ENCODE results near the gene DACH1. TPM values are rescaled to one million over a fixed set of nuclear protein-coding genes. Genes with fewer than 3 reads are reported as not detected.
"Not testable (repeated sequence)": the region's sequence is repeated elsewhere in the genome, so short reads cannot be mapped to it uniquely, and the experiment has no call there.

The DACH1 gene
- total and polyA plus RNA-seq, 2 of the 13 experiments (the other 11 are each of a cell fraction or from before 2014, with no cell fraction given): not detected

GRCh38 chr13:71902676-71903075, 35.7 kb upstream of the DACH1 start:
- no peak for ATAC-seq
- Histone ChIP-seq H3K4me2 (ENCODE audit: low read depth, low read length) (no peak overlapping the region), H3K27ac (ENCODE audit: extremely low read length, insufficient read depth, low read length) (no peak overlapping the region), H3K27me3 (ENCODE audit: control insufficient read depth in 1 of 2, insufficient read depth in 2 of 2, low read length in 2 of 2) (no peaks in the 10 kb centered on the region), H3K9me3 (ENCODE audit: low read length) (no peaks in the 10 kb centered on the region), H3K36me3 (replicated peaks in 1 of 2; ENCODE audit: control insufficient read depth in 1 of 2, insufficient read depth in 2 of 2, low read length in 2 of 2) (no peaks in the 10 kb centered on the region), H2AFZ (ENCODE audit: low read length) (no peak overlapping the region), H3K4me1 (ENCODE audit: insufficient read depth, low read length) (no peaks in the 10 kb centered on the region), H3K79me2 (ENCODE audit: insufficient read depth, low read length) (no peaks in the 10 kb centered on the region), H3K9ac (ENCODE audit: insufficient read depth, low read depth, low read length) (no peak overlapping the region), H3K4me3 (replicated peaks in 1 of 3; ENCODE audit: insufficient read depth in 1 of 3, low read depth in 2 of 3, low read length in 3 of 3) (no peak overlapping the region), H4K20me1 (ENCODE audit: insufficient read depth, low read length) (no peaks in the 10 kb centered on the region)
- ChIA-PET POLR2A (no interaction called here), CTCF (ENCODE audit: low intra/inter-chr PET ratio, low total read pairs) (no interaction called here)
- no peak for TF ChIP-seq SMAD1 (CRISPR knock-in tag; IDR thresholded peaks at IDR 0.05; ENCODE audit: borderline replicate concordance, low read depth)
- no peak for TF ChIP-seq ZNF850 (CRISPR knock-in tag; conservative IDR thresholded peaks at IDR 0.05)
- no peak for TF ChIP-seq ZNF597 (CRISPR knock-in tag; IDR thresholded peaks at IDR 0.05)
- TF ChIP-seq RCOR2 (CRISPR knock-in tag; IDR thresholded peaks at IDR 0.05): no peak
- no peak for TF ChIP-seq JUNB (CRISPR knock-in tag; IDR thresholded peaks at IDR 0.05; ENCODE audit: borderline replicate concordance)
- TF ChIP-seq HNRNPUL1 (IDR thresholded peaks at IDR 0.05; ENCODE audit: low read depth, low read length): no peak
- in situ Hi-C loops (cut with HindIII; ENCODE audit: extremely low pct_ligation_motif_present, low pct_unique_long_range_greater_than_20kb): no loop called here
- BruUV-seq (replicated peaks): no TSS peak
- WGBS (ENCODE audit: low lambda C conversion rate): 5% methylated on average over 1 of the region's 1 CpG
- intact Hi-C loops (cut with micrococcal nuclease; ENCODE audit: unreplicated experiment): no loop called here
- FAIRE-seq: no peak
- no peak for DNase-seq (ENCODE audit: low spot score)

DNA sequence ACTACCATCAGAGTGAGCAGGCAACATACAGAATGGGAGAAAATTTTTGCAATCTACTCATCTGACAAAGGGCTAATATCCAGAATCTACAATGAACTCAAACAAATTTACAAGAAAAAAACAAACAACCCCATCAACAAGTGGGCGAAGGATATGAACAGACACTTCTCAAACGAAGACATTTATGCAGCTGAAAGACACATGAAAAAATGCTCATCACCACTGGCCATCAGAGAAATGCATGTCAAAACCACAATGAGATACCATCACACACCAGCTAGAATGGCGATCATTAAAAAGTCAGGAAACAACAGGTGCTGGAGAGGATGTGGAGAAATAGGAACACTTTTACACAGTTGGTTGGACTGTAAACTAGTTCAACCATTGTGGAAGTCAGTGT, 26.5 kb upstream of the DACH1 start:
- not testable (repeated sequence) for FAIRE-seq, ATAC-seq
- WGBS (ENCODE audit: low lambda C conversion rate): 30% methylated on average over 3 of the region's 3 CpGs

More for the DNA sequence above, 26.5 kb upstream of the DACH1 start:
- in situ Hi-C loops (cut with HindIII; ENCODE audit: extremely low pct_ligation_motif_present, low pct_unique_long_range_greater_than_20kb): loop anchor here (25.0 kb wide), 1 partner anchor 581 kb away; no protein-coding TSS in a partner anchor
- H3K79me2 ChIP-seq (ENCODE audit: insufficient read depth, low read length); H2AFZ ChIP-seq (ENCODE audit: low read length); H3K4me1 ChIP-seq (ENCODE audit: insufficient read depth, low read length); POLR2A ChIA-PET; H3K4me2 ChIP-seq (ENCODE audit: low read depth, low read length); H3K9ac ChIP-seq (ENCODE audit: insufficient read depth, low read depth, low read length); intact Hi-C loops (cut with micrococcal nuclease; ENCODE audit: unreplicated experiment); H3K36me3 ChIP-seq (replicated peaks in 1 of 2; ENCODE audit: control insufficient read depth in 1 of 2, insufficient read depth in 2 of 2, low read length in 2 of 2); H3K27ac ChIP-seq (ENCODE audit: extremely low read length, insufficient read depth, low read length); H3K4me3 ChIP-seq (replicated peaks in 1 of 3; ENCODE audit: insufficient read depth in 1 of 3, low read depth in 2 of 3, low read length in 3 of 3); DNase-seq (ENCODE audit: low spot score); H3K9me3 ChIP-seq (ENCODE audit: low read length); BruUV-seq (replicated peaks); CTCF ChIA-PET (ENCODE audit: low intra/inter-chr PET ratio, low total read pairs); H4K20me1 ChIP-seq (ENCODE audit: insufficient read depth, low read length); H3K27me3 ChIP-seq (ENCODE audit: control insufficient read depth in 1 of 2, insufficient read depth in 2 of 2, low read length in 2 of 2): not testable (repeated sequence)

Data from HepG2 (cell line).